Endodermal cell (in vitro differentiated cells): ENCODE results near the gene PSMF1. TPM values are rescaled to one million over a fixed set of nuclear protein-coding genes. Genes with fewer than 3 reads are reported as not detected.

Experiments used
- DNase-seq: peaks from one replicate; pipeline ENCODE4 v3.0.0-alpha.2; 2017
- H3K27ac ChIP-seq: 2 replicates; pipeline ENCODE4 v1.5.1; 2013; ENCODE audit warnings: mild to moderate bottlenecking, low read depth, low read length, moderate library complexity
- H3K27me3 ChIP-seq: 2 replicates; pipeline ENCODE4 v1.6.1; 2013; ENCODE audit warnings: mild to moderate bottlenecking, low read length, moderate library complexity; ENCODE audit not compliant: insufficient read depth, control insufficient read depth, poor library complexity, severe bottlenecking
- H3K36me3 ChIP-seq: 2 replicates; pipeline ENCODE4 v1.7.0; 2013; ENCODE audit warnings: mild to moderate bottlenecking, low read length, moderate library complexity; ENCODE audit not compliant: control insufficient read depth, insufficient read depth
- H3K4me1 ChIP-seq: one replicate; pipeline ENCODE4 v1.7.0; 2013; ENCODE audit warnings: low read length; ENCODE audit not compliant: control insufficient read depth, insufficient read depth
- H3K4me3 ChIP-seq: 2 replicates; pipeline ENCODE4 v1.5.1; 2013; ENCODE audit warnings: mild to moderate bottlenecking, low read length, moderate library complexity
- H3K9ac ChIP-seq: 2 replicates; pipeline ENCODE4 v1.6.1; 2013; ENCODE audit warnings: mild to moderate bottlenecking, low read length, moderate library complexity; ENCODE audit not compliant: poor library complexity, severe bottlenecking; ENCODE audit errors: extremely low read depth
- H3K9me3 ChIP-seq: 2 replicates; pipeline ENCODE4 v1.6.1; 2013; ENCODE audit warnings: mild to moderate bottlenecking, low read length, moderate library complexity; ENCODE audit not compliant: control insufficient read depth
- H3K27ac Mint-ChIP-seq: 2 replicates; pipeline ENCODE4 v1.8.0; 2020; ENCODE audit warnings: mixed read lengths
- H3K27me3 Mint-ChIP-seq: 2 replicates; pipeline ENCODE4 v1.8.0; 2021; ENCODE audit warnings: mild to moderate bottlenecking, mixed read lengths; ENCODE audit not compliant: insufficient read depth
- H3K36me3 Mint-ChIP-seq: 2 replicates; pipeline ENCODE4 v1.8.0; 2020; ENCODE audit warnings: low read depth, mixed read lengths
- H3K4me1 Mint-ChIP-seq: 2 replicates; pipeline ENCODE4 v1.8.0; 2020; ENCODE audit warnings: mixed read lengths
- H3K4me3 Mint-ChIP-seq: 2 replicates; pipeline ENCODE4 v1.8.0; 2020; ENCODE audit warnings: mild to moderate bottlenecking, moderate library complexity, mixed read lengths
- H3K9me3 Mint-ChIP-seq: 2 replicates; pipeline ENCODE4 v1.8.0; 2020; ENCODE audit warnings: mild to moderate bottlenecking, mixed read lengths
- CTCF ChIP-seq: fragments of 200-600 bp; sonication (generic); conservative IDR thresholded peaks from 2 replicates; pipeline ENCODE4 v1.5.0; 2021; ENCODE audit warnings: antibody characterized with exemption, mild to moderate bottlenecking
- WGBS, 2 experiments: methylation state at CpG; one replicate each; pipeline versions ENCODE4 v1.1.5 to v1.1.7; 2013; ENCODE audit warnings: missing lambda C conversion rate in 2 of 2, mixed read lengths in 1 of 2; ENCODE audit not compliant: insufficient coverage in 1 of 2, insufficient read length in 1 of 2; 5-methylcytosine and 5-hydroxymethylcytosine counted together
- total RNA-seq, 2 donors: library from RNA; stranded (reverse); fragmentation: NEBNext Ultra II Directional in 1 of 2; extraction: Animal tissue kit (Norgen Biotek cat#: 25700) in 1 of 2; gene quantifications; 2 replicates in 1 of 2; 3 replicates in 1 of 2; pipeline ENCODE4 v1.2.1, GENCODE V29; 2021

The PSMF1 gene
- total RNA-seq, 2 donors from 2014 or later = 72.5 to 84.7 TPM

DNA sequence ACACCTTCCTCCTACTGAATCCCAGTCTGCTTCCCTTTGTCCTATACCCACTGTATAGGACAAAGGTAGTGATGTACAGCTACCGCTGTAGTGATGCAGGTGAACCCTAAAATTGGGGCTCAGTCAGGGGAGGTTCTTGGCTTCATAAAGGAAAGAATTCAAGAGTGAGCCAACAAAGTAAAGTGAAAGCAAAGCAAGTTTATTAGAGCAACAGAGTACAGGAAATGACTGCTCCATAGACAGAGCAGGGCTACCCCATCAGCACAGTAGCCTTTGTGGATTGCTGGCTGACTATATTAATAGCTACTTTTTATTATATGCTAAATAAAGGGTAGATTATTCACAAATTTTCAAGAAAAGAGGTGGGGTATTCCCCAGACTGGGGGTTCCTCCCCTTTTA, 81.6 kb downstream of the PSMF1 start:
- TF ChIP-seq CTCF = no peak
- H3K9me3 Mint-ChIP-seq = no peaks in the 10 kb centered on the region
- H3K9me3 ChIP-seq = no peaks in the 10 kb centered on the region
- no peak overlapping the region for H3K4me3 Mint-ChIP-seq
- H3K27me3 ChIP-seq = peaks cover 10% of the 10 kb centered on the region
- no peak overlapping the region for H3K27ac ChIP-seq
- 86 to 95% methylated on average over 1 of the region's 1 CpG for WGBS, 2 experiments
- H3K4me3 ChIP-seq = no peak overlapping the region
- no peak for DNase-seq
- H3K4me1 Mint-ChIP-seq = no peaks in the 10 kb centered on the region
- H3K36me3 Mint-ChIP-seq = no peaks in the 10 kb centered on the region
- no peaks in the 10 kb centered on the region for H3K4me1 ChIP-seq
- H3K27ac Mint-ChIP-seq = no peak overlapping the region
- no peaks in the 10 kb centered on the region for H3K36me3 ChIP-seq
- H3K9ac ChIP-seq = no peak overlapping the region
- peaks cover 31% of the 10 kb centered on the region for H3K27me3 Mint-ChIP-seq

- Histone ChIP-seq H3K27ac (no peak within 1 kb of the TSS), H3K9me3 (no peaks in the 10 kb centered on the region), H3K4me3 (no peak within 1 kb of the TSS), H3K4me1 (no peaks in the 10 kb centered on the region), H3K27me3 (peaks cover 17% of the 10 kb centered on the region), H3K9ac (no peak within 1 kb of the TSS), H3K36me3 (no peaks in the 10 kb centered on the region)
- H3K4me1 Mint-ChIP-seq = no peaks in the 10 kb centered on the region
- TF ChIP-seq CTCF = no peak
- H3K4me3 Mint-ChIP-seq = no peak within 1 kb of the TSS
- DNase-seq = no peak
- no peaks in the 10 kb centered on the region for H3K9me3 Mint-ChIP-seq
- 78 to 91% methylated on average over 1 to 3 of the region's 5 CpGs for WGBS, 2 experiments
- H3K27ac Mint-ChIP-seq = no peak within 1 kb of the TSS
- H3K36me3 Mint-ChIP-seq = no peaks in the 10 kb centered on the region
- peaks cover 20% of the 10 kb centered on the region for H3K27me3 Mint-ChIP-seq
Measured at GRCh38 chr20:1202762-1203504, 84.5 kb downstream of the PSMF1 start, which contains the start of gene C20orf202. TSS of gene C20orf202 (plus strand) at chr20:1203454. CDS start at chr20:1203586, 132 bp downstream.

DNA sequence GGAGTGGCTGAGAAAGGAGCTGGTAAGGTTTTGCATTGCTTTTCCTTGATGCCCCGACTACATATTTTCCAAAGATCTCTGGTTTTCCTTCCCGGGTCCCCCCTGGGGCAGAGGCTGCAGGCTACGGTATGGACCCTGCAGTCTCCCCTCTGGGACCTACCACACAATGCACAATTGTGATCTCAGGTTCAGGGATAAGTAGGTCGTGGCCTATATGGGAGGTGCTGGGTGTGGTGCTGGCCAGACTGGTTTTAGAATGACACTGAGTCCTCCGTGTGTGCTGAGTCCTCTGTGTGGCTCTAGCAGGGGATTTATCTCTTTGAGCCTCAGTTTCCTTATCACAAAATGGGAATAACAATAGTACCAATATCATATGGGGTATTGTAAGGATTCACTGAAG, 85.2 kb downstream of the PSMF1 start:
- TF ChIP-seq CTCF = no peak
- Mint-ChIP-seq H3K36me3 (no peaks in the 10 kb centered on the region), H3K4me3 (no peak overlapping the region), H3K9me3 (no peaks in the 10 kb centered on the region), H3K4me1 (no peaks in the 10 kb centered on the region), H3K27ac (no peak overlapping the region), H3K27me3 (peaks cover 20% of the 10 kb centered on the region)
- Histone ChIP-seq H3K9me3 (no peaks in the 10 kb centered on the region), H3K9ac (no peak overlapping the region), H3K4me1 (no peaks in the 10 kb centered on the region), H3K27ac (no peak overlapping the region), H3K36me3 (no peaks in the 10 kb centered on the region), H3K27me3 (peaks cover 23% of the 10 kb centered on the region), H3K4me3 (no peak overlapping the region)
- DNase-seq = peak; percentile 3
- 90 to 100% methylated on average over 1 to 5 of the region's 5 CpGs for WGBS, 2 experiments
